Stomach (tissue), 4 donors: ENCODE results near the gene SAXO1.

Experiments
- CTCF ChIP-seq, 7 experiments: fragments of 450-650 bp in 4 of 7; fragments of 200-600 bp in 3 of 7; sonication (generic) in 3 of 7; IDR thresholded peaks; one replicate each; pipeline ENCODE4 v1.5.1; 2016 to 2019; ENCODE audit warnings: antibody characterized with exemption in 7 of 7, control low read depth in 2 of 7, mild to moderate bottlenecking in 1 of 7
- POLR2AphosphoS5 ChIP-seq, 3 donors: sonication (generic); formaldehyde crosslinking; IDR thresholded peaks; one replicate each; pipeline ENCODE4 v1.6.1; 2016; ENCODE audit warnings: antibody characterized with exemption in 3 of 3

- TF ChIP-seq CTCF (IDR thresholded peaks at IDR 0.05), result no peak
- TF ChIP-seq POLR2AphosphoS5 (IDR thresholded peaks at IDR 0.05), result no peak
Measured at GRCh38 chr9:18922161-18922885, 110.7 kb downstream of the SAXO1 start.
